Measurements from ENCODE around the gene ZFYVE28.
"Not testable (repeated sequence)": the region's sequence is repeated elsewhere in the genome, so short reads cannot be mapped to it uniquely, and the experiment has no call there.

Gene ZFYVE28

GRCh38 chr4:2283199-2283711 lies 135.2 kb downstream of the ZFYVE28 start:
- DNase-seq (ENCODE audit: low spot score): no peak
- no peak for TF ChIP-seq CTCF (IDR thresholded peaks at IDR 0.05; ENCODE audit: extremely low read depth, missing control alignments)

- peak; percentile 67 for DNase-seq (ENCODE audit: low spot score)
- TF ChIP-seq CTCF (IDR thresholded peaks at IDR 0.05; ENCODE audit: extremely low read depth, missing control alignments): no peak
Observed at GRCh38 chr4:2281575-2282343, 136.7 kb downstream of the ZFYVE28 start.

- no peak for TF ChIP-seq CTCF (IDR thresholded peaks at IDR 0.05; ENCODE audit: extremely low read depth, missing control alignments)
- DNase-seq (ENCODE audit: low spot score): no peak
Observed at GRCh38 chr4:2280531-2281300, 137.7 kb downstream of the ZFYVE28 start.

- no peak for TF ChIP-seq CTCF (IDR thresholded peaks at IDR 0.05; ENCODE audit: extremely low read depth, missing control alignments)
- no peak for DNase-seq (ENCODE audit: low spot score)
Observed at GRCh38 chr4:2277956-2278355, 140.5 kb downstream of the ZFYVE28 start.

GRCh38 chr4:2276581-2277325 lies 141.7 kb downstream of the ZFYVE28 start:
- TF ChIP-seq CTCF (IDR thresholded peaks at IDR 0.05; ENCODE audit: extremely low read depth, missing control alignments): no peak
- DNase-seq (ENCODE audit: low spot score): no peak

GRCh38 chr4:2275546-2276251 lies 142.7 kb downstream of the ZFYVE28 start:
- no peak for TF ChIP-seq CTCF (IDR thresholded peaks at IDR 0.05; ENCODE audit: extremely low read depth, missing control alignments)
- DNase-seq (ENCODE audit: low spot score): no peak

- not testable (repeated sequence) for DNase-seq (ENCODE audit: low spot score)
Observed at GRCh38 chr4:2275044-2275397, 143.4 kb downstream of the ZFYVE28 start.
